Measurements from ENCODE around the gene PPP1R3F.

The PPP1R3F gene

GRCh38 chrX:49249071-49249470 lies 20.5 kb upstream of the PPP1R3F start:
- Histone ChIP-seq H4K20me1 (ENCODE audit: insufficient read depth) (no peaks in the 10 kb centered on the region), H3K27me3 (ENCODE audit: insufficient read depth, low read depth) (no peaks in the 10 kb centered on the region), H3K4me1 (ENCODE audit: low read depth, poor library complexity, severe bottlenecking) (no peaks in the 10 kb centered on the region), H3K36me3 (ENCODE audit: insufficient read depth) (no peaks in the 10 kb centered on the region), H3K27ac (no peak overlapping the region), H3K79me2 (ENCODE audit: insufficient read depth, low read depth) (no peaks in the 10 kb centered on the region), H2AFZ (ENCODE audit: low read depth) (no peak overlapping the region), H3K4me3 (IDR thresholded peaks at IDR 0.05; ENCODE audit: insufficient read depth, low read depth, low read length) (no peak overlapping the region), H3K4me2 (no peak overlapping the region), H3K9ac (no peak overlapping the region)
- TF ChIP-seq CTCF (conservative IDR thresholded peaks at IDR 0.05; ENCODE audit: low read depth, low read length): no peak

GRCh38 chrX:49249616-49250015 lies 20.0 kb upstream of the PPP1R3F start:
- TF ChIP-seq CTCF (conservative IDR thresholded peaks at IDR 0.05; ENCODE audit: low read depth, low read length): no peak
- Histone ChIP-seq H3K9ac (no peak overlapping the region), H2AFZ (ENCODE audit: low read depth) (no peak overlapping the region), H3K4me3 (IDR thresholded peaks at IDR 0.05; ENCODE audit: insufficient read depth, low read depth, low read length) (no peak overlapping the region), H3K27ac (no peak overlapping the region), H3K36me3 (ENCODE audit: insufficient read depth) (no peaks in the 10 kb centered on the region), H3K79me2 (ENCODE audit: insufficient read depth, low read depth) (no peaks in the 10 kb centered on the region), H4K20me1 (ENCODE audit: insufficient read depth) (no peaks in the 10 kb centered on the region), H3K4me1 (ENCODE audit: low read depth, poor library complexity, severe bottlenecking) (no peaks in the 10 kb centered on the region), H3K4me2 (no peak overlapping the region), H3K27me3 (ENCODE audit: insufficient read depth, low read depth) (no peaks in the 10 kb centered on the region)

- H3K79me2 ChIP-seq (ENCODE audit: insufficient read depth, low read depth): no peaks in the 10 kb centered on the region
- H3K9ac ChIP-seq: no peak overlapping the region
- no peak overlapping the region for H3K4me3 ChIP-seq (IDR thresholded peaks at IDR 0.05; ENCODE audit: insufficient read depth, low read depth, low read length)
- H2AFZ ChIP-seq (ENCODE audit: low read depth): no peak overlapping the region
- H3K4me2 ChIP-seq: no peak overlapping the region
- no peaks in the 10 kb centered on the region for H4K20me1 ChIP-seq (ENCODE audit: insufficient read depth)
- TF ChIP-seq CTCF (conservative IDR thresholded peaks at IDR 0.05; ENCODE audit: low read depth, low read length): no peak
- H3K27me3 ChIP-seq (ENCODE audit: insufficient read depth, low read depth): no peaks in the 10 kb centered on the region
- no peak overlapping the region for H3K27ac ChIP-seq
- H3K36me3 ChIP-seq (ENCODE audit: insufficient read depth): no peaks in the 10 kb centered on the region
- H3K4me1 ChIP-seq (ENCODE audit: low read depth, poor library complexity, severe bottlenecking): no peaks in the 10 kb centered on the region
Observed at GRCh38 chrX:49250066-49250465, 19.5 kb upstream of the PPP1R3F start.

- Histone ChIP-seq H2AFZ (ENCODE audit: low read depth) (no peak overlapping the region), H3K36me3 (ENCODE audit: insufficient read depth) (no peaks in the 10 kb centered on the region), H3K4me3 (IDR thresholded peaks at IDR 0.05; ENCODE audit: insufficient read depth, low read depth, low read length) (no peak overlapping the region), H3K79me2 (ENCODE audit: insufficient read depth, low read depth) (no peaks in the 10 kb centered on the region), H3K27ac (no peak overlapping the region), H3K9ac (no peak overlapping the region), H4K20me1 (ENCODE audit: insufficient read depth) (no peaks in the 10 kb centered on the region), H3K27me3 (ENCODE audit: insufficient read depth, low read depth) (no peaks in the 10 kb centered on the region), H3K4me1 (ENCODE audit: low read depth, poor library complexity, severe bottlenecking) (no peaks in the 10 kb centered on the region), H3K4me2 (no peak overlapping the region)
- TF ChIP-seq CTCF (conservative IDR thresholded peaks at IDR 0.05; ENCODE audit: low read depth, low read length): no peak
Observed at GRCh38 chrX:49250578-49250977, 19.0 kb upstream of the PPP1R3F start.

GRCh38 chrX:49251325-49251724 lies 18.3 kb upstream of the PPP1R3F start:
- no peak overlapping the region for H3K9ac ChIP-seq
- no peaks in the 10 kb centered on the region for H3K4me1 ChIP-seq (ENCODE audit: low read depth, poor library complexity, severe bottlenecking)
- H3K4me3 ChIP-seq (IDR thresholded peaks at IDR 0.05; ENCODE audit: insufficient read depth, low read depth, low read length): no peak overlapping the region
- H3K27ac ChIP-seq: no peak overlapping the region
- H3K4me2 ChIP-seq: no peak overlapping the region
- H2AFZ ChIP-seq (ENCODE audit: low read depth): no peak overlapping the region
- H3K36me3 ChIP-seq (ENCODE audit: insufficient read depth): no peaks in the 10 kb centered on the region
- no peaks in the 10 kb centered on the region for H3K79me2 ChIP-seq (ENCODE audit: insufficient read depth, low read depth)
- H4K20me1 ChIP-seq (ENCODE audit: insufficient read depth): no peaks in the 10 kb centered on the region
- no peak for TF ChIP-seq CTCF (conservative IDR thresholded peaks at IDR 0.05; ENCODE audit: low read depth, low read length)
- H3K27me3 ChIP-seq (ENCODE audit: insufficient read depth, low read depth): no peaks in the 10 kb centered on the region

All from KMS-11 (cell line).